H1 (cell line): Measurements from ENCODE around the gene DLGAP3. TPM values are rescaled to one million over a fixed set of nuclear protein-coding genes. Genes with fewer than 3 reads are reported as not detected.

Experiments
- CHD1 ChIP-seq: IDR thresholded peaks from 2 replicates; pipeline ENCODE4 v1.6.1; 2012; ENCODE audit warnings: low read depth, low read length, improper control_type of control experiment
- CHD7 ChIP-seq: fragments of 300-600 bp; sonication (generic); IDR thresholded peaks from 2 replicates; pipeline ENCODE4 v1.7.1; 2012; ENCODE audit warnings: low read length, moderate library complexity, mild to moderate bottlenecking, inconsistent platforms; ENCODE audit not compliant: insufficient replicate concordance
- SP4 ChIP-seq: IDR thresholded peaks from 2 replicates; pipeline ENCODE4 v1.6.1; 2012; ENCODE audit warnings: low read length, inconsistent platforms
- polyA plus RNA-seq, 7 experiments: library from polyadenylated mRNA; depleted of rRNA in 3 of 7; stranded (reverse) in 5 of 7; unstranded in 2 of 7; fragments of >200 nt in 5 of 7; fragments of 200-250 nt in 2 of 7; gene quantifications; 1 replicate in 5 of 7; 2 replicates in 1 of 7; 4 replicates in 1 of 7; pipeline versions ENCODE4 v1.2.1 to v1.2.3, GENCODE V29; 2011 to 2013; ENCODE audit warnings: missing spikeins in 2 of 7, mixed read lengths in 2 of 7
- total RNA-seq: library from RNA; stranded (reverse); fragmentation: NEBNext Ultra II Directional; extraction: Animal tissue kit (Norgen Biotek cat#: 25700); gene quantifications from 2 replicates; pipeline ENCODE4 v1.2.1, GENCODE V29; 2021

Gene DLGAP3
- total and polyA plus RNA-seq, 2 of the 8 experiments (the other 6 are each of a cell fraction or from before 2014, with no cell fraction given): 3.8 to 13.2 TPM

DNA sequence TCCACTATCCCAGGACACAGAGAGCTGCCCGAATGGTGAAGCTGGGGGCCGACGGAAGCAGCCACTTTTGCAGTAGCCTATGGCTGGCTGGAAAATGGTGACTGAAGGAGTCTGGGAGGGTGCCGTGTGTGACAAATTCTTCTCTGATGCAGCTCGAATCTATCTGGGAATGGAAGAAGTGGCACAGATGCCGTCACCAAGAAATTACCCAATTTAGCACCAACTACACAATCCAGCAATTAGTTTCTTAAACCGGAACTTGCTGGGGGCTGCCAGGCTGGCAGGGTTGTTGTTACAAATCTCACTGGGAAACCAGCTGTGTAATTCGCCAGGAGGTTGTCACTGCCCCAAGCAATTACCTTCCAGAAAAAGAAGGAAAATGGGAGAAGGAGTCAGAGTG is 18.0 kb downstream of the DLGAP3 start (continued):
- no peak for TF ChIP-seq CHD7
- no peak for TF ChIP-seq SP4
- no peak for TF ChIP-seq CHD1
